K562 (cell line): ENCODE results near the gene RBM19. TPM values are rescaled to one million over a fixed set of nuclear protein-coding genes. Genes with fewer than 3 reads are reported as not detected.

Source experiments
- ATAC-seq: fragments of 200-7000 bp; cut with Tn5 transposase; 3 replicates; pipeline ENCODE4 v1.9.1; 2020; ENCODE audit warnings: moderate library complexity
- BruUV-seq: library from RNA; stranded (reverse); fragments of 400-500 nt; replicated peaks from 2 replicates; lab custom pipeline; 2021; lab: Mats Ljungman, UMichigan
- CTCF ChIA-PET: fragments of 300-600 bp; formaldehyde crosslinking; extraction: SDS; loops from one replicate; lab custom pipeline; 2021; ENCODE audit warnings: low intra/inter-chr PET ratio; lab: Yijun Ruan, JAX
- POLR2A ChIA-PET: fragments of 300-600, 350-650 bp; sonication (Branson Sonifier 250); formaldehyde crosslinking; extraction: SDS; loops from one replicate; lab custom pipeline; 2021; ENCODE audit warnings: antibody characterized with exemption, inconsistent platforms; lab: Yijun Ruan, JAX
- DNase-seq, 4 experiments: peaks; one replicate each; pipeline versions ENCODE4 v3.0.0 to v3.0.0-alpha.2; 2011 to 2018; ENCODE audit warnings: low spot score in 3 of 4, mixed read lengths in 3 of 4; ENCODE audit errors: extremely low read depth in 1 of 4
- FAIRE-seq: peaks from 2 replicates; lab custom pipeline; 2011; peaks lifted over from hg19 to GRCh38; lab: Jason Lieb, UNC
- H2AFZ ChIP-seq: 2 replicates; pipeline ENCODE4 v1.6.0; 2011; ENCODE audit warnings: low read depth, low read length, control low read depth, inconsistent platforms
- H3K27ac ChIP-seq: fragments of 200-600 bp; 3 replicates; pipeline ENCODE4 v1.8.0; 2011; ENCODE audit warnings: low read depth, mild to moderate bottlenecking, control low read depth, inconsistent platforms, low read length, moderate library complexity, mixed read lengths; ENCODE audit errors: extremely low read depth
- H3K27me3 ChIP-seq, 2 experiments: fragments of 300-600 bp in 1 of 2; 2 replicates in 1 of 2; 3 replicates in 1 of 2; pipeline versions ENCODE4 v1.6.0 to v1.8.0; 2011; ENCODE audit warnings: inconsistent platforms in 2 of 2, low read length in 2 of 2, mild to moderate bottlenecking in 1 of 2, mixed read lengths in 1 of 2, moderate library complexity in 1 of 2; ENCODE audit not compliant: control insufficient read depth in 2 of 2, insufficient read depth in 2 of 2
- H3K36me3 ChIP-seq: fragments of 300-600 bp; 3 replicates; pipeline ENCODE4 v1.8.0; 2011; ENCODE audit warnings: mild to moderate bottlenecking, low read length, inconsistent platforms; ENCODE audit not compliant: control insufficient read depth, insufficient read depth
- H3K4me1 ChIP-seq, 2 experiments: fragments of 200-600 bp in 1 of 2; replicated peaks in 1 of 2; 2 replicates in 1 of 2; 3 replicates in 1 of 2; pipeline versions ENCODE4 v1.5.1 to v1.8.0; 2011; ENCODE audit warnings: inconsistent platforms in 2 of 2, low read length in 2 of 2, mild to moderate bottlenecking in 1 of 2, mixed read lengths in 1 of 2, moderate library complexity in 1 of 2; ENCODE audit not compliant: control insufficient read depth in 2 of 2, insufficient read depth in 2 of 2
- H3K4me2 ChIP-seq: 2 replicates; pipeline ENCODE4 v1.6.1; 2011; ENCODE audit warnings: low read length, control low read depth, inconsistent platforms, mixed read lengths; ENCODE audit not compliant: insufficient read depth
- H3K4me3 ChIP-seq: fragments of 200-600 bp; sonication (generic), shearing (Covaris generic); 2 replicates; pipeline ENCODE4 v1.5.1; 2016; ENCODE audit warnings: control low read depth, inconsistent platforms
- H3K79me2 ChIP-seq: fragments of 200-600 bp; 3 replicates; pipeline ENCODE4 v1.8.0; 2011; ENCODE audit warnings: low read length, inconsistent platforms; ENCODE audit not compliant: control insufficient read depth, insufficient read depth
- H3K9ac ChIP-seq, 2 experiments: 2 replicates each; pipeline versions ENCODE4 v1.6.0 to v1.6.1; 2011; ENCODE audit warnings: low read depth in 2 of 2, low read length in 2 of 2, control low read depth in 1 of 2, inconsistent platforms in 1 of 2, mild to moderate bottlenecking in 1 of 2, mixed read lengths in 1 of 2; ENCODE audit not compliant: insufficient read depth in 1 of 2
- H3K9me1 ChIP-seq: one replicate; pipeline ENCODE4 v1.6.0; 2011; ENCODE audit warnings: inconsistent platforms, mild to moderate bottlenecking, low read length, moderate library complexity; ENCODE audit not compliant: control insufficient read depth, insufficient read depth
- H3K9me3 ChIP-seq: replicated peaks from 2 replicates; pipeline ENCODE4 v1.5.1; 2011; ENCODE audit warnings: low read depth, low read length, inconsistent platforms; ENCODE audit not compliant: control insufficient read depth, insufficient read depth
- H4K20me1 ChIP-seq: replicated peaks from 2 replicates; pipeline ENCODE4 v1.6.1; 2011; ENCODE audit warnings: low read length, inconsistent platforms, mixed read lengths; ENCODE audit not compliant: control insufficient read depth, insufficient read depth
- CBFA2T2 ChIP-seq: fragments of 450-650 bp; conservative IDR thresholded peaks from 2 replicates; pipeline ENCODE4 v1.6.1; 2017; ENCODE audit warnings: mild to moderate bottlenecking
- CC2D1A ChIP-seq: fragments of 450-650 bp; IDR thresholded peaks from 2 replicates; pipeline ENCODE4 v1.6.1; 2017; ENCODE audit warnings: mild to moderate bottlenecking
- HCFC1 ChIP-seq: IDR thresholded peaks from 2 replicates; pipeline ENCODE4 v1.6.1; 2012; ENCODE audit warnings: low read depth, low read length, improper control_type of control experiment
- MEF2D ChIP-seq: conservative IDR thresholded peaks from 2 replicates; pipeline ENCODE4 v1.6.1; 2016; ENCODE audit warnings: low read depth, missing genetic modification characterization, missing compliant biosample characterization
- NR1H2 ChIP-seq: sonication (generic); formaldehyde crosslinking; IDR thresholded peaks from 2 replicates; pipeline ENCODE4 v1.4.0; 2020; ENCODE audit warnings: mild to moderate bottlenecking, missing genetic modification reagents
- USF2 ChIP-seq: sonication (generic); formaldehyde crosslinking; IDR thresholded peaks from 2 replicates; pipeline ENCODE4 v1.5.0; 2020; ENCODE audit warnings: missing genetic modification reagents
- XRCC5 ChIP-seq: fragments of 200-400 bp; formaldehyde crosslinking; IDR thresholded peaks from 2 replicates; pipeline ENCODE4 v1.6.1; 2017; ENCODE audit warnings: low read depth, mild to moderate bottlenecking, low read length
- ZBTB1 ChIP-seq: sonication (generic); formaldehyde crosslinking; IDR thresholded peaks from 2 replicates; pipeline ENCODE4 v1.8.1; 2023; ENCODE audit warnings: missing genetic modification reagents, low read depth, mild to moderate bottlenecking, borderline replicate concordance
- ZNF280A ChIP-seq: fragments of 450-650 bp; IDR thresholded peaks from 2 replicates; pipeline ENCODE4 v1.6.1; 2018; ENCODE audit warnings: mild to moderate bottlenecking, low read depth; ENCODE audit not compliant: partially characterized antibody
- ZNF3 ChIP-seq: fragments of 250-450 bp; sonication (Bioruptor Pico); IDR thresholded peaks from 2 replicates; pipeline ENCODE4 v1.5.0; 2021; ENCODE audit warnings: mild to moderate bottlenecking, moderate library complexity
- ZNF408 ChIP-seq: fragments of 250-450 bp; sonication (Bioruptor Pico); IDR thresholded peaks from 2 replicates; pipeline ENCODE4 v1.4.0; 2020; ENCODE audit warnings: low read depth, mild to moderate bottlenecking, moderate library complexity
- WGBS: fragments of 100-300 bp; shearing (Covaris generic); methylation state at CpG from one replicate; pipeline ENCODE4 v1.1.6; 2016; ENCODE audit warnings: low coverage, mixed read lengths; ENCODE audit not compliant: insufficient coverage; ENCODE audit errors: missing lambda C conversion rate; 5-methylcytosine and 5-hydroxymethylcytosine counted together
- in situ Hi-C: fragments of 300-500 bp; cut with MboI; formaldehyde crosslinking; loops from 4 replicates; pipeline ENCODE4 v1.15.0; 2018; ENCODE audit warnings: inconsistent platforms, mixed read lengths
- intact Hi-C: fragments of 100-400 bp; cut with micrococcal nuclease; formaldehyde crosslinking; loops from 2 replicates; pipeline ENCODE4 v1.14.2; 2022
- polyA plus RNA-seq, 8 experiments: library from polyadenylated mRNA; depleted of rRNA in 4 of 8; stranded (reverse) in 5 of 8; unstranded in 3 of 8; fragments of >200 nt; fragmentation: Nextera tagmentation in 2 of 8; fragmentation: Illumina TruSeq in 1 of 8; extraction: Ambion mirVana in 2 of 8; extraction: Trizol in 1 of 8; gene quantifications; 2 replicates each; pipeline versions ENCODE4 v1.2.1 to v1.2.3, GENCODE V29; 2011 to 2014; ENCODE audit warnings: inconsistent platforms in 1 of 8, missing spikeins in 1 of 8
- total RNA-seq, 7 experiments: library from RNA; depleted of rRNA in 6 of 7; stranded (reverse); fragments of >200 nt in 6 of 7; fragmentation: Illumina TruSeq in 2 of 7; extraction: Trizol in 2 of 7; gene quantifications; 2 replicates each; pipeline versions ENCODE4 v1.2.1 to v1.2.3, GENCODE V29; 2011 to 2021; ENCODE audit warnings: low replicate concordance in 1 of 7

Gene RBM19
- total and polyA plus RNA-seq, 9 of the 15 experiments (the other 6 are each of a cell fraction or from before 2014, with no cell fraction given): 16.0 to 58.4 (median 37.9) TPM

- ChIA-PET CTCF (no interaction called here), POLR2A (interaction anchor here (0.7 kb wide), 1 partner anchor 12 kb away, joined by 3 read pairs; no protein-coding TSS in a partner anchor)
- Histone ChIP-seq H3K9me3 (no peaks in the 10 kb centered on the region), H4K20me1 (0 out of 2 replicates have a peak, but pooled peaks cover 7% of the 10 kb centered on the region), H3K9ac (no peak overlapping the region), H3K4me1 (peaks cover 0 to 15% of the 10 kb centered on the region in 2 experiments; a peak in 2 of 5 replicates), H3K27me3 (no peaks in the 10 kb centered on the region), H3K27ac (no peak overlapping the region), H3K4me2 (no peak overlapping the region), H3K36me3 (peaks cover 8% of the 10 kb centered on the region; the same call in 1 of the 3 replicates), H3K9me1 (no peaks in the 10 kb centered on the region), H2AFZ (no peak overlapping the region), H3K79me2 (no peaks in the 10 kb centered on the region), H3K4me3 (no peak overlapping the region)
- TF ChIP-seq CBFA2T2 (no peak), ZNF408 (CRISPR knock-in tag) (no peak), ZNF3 (CRISPR knock-in tag) (no peak), CC2D1A (no peak), XRCC5 (no peak), USF2 (CRISPR knock-in tag) (no peak), NR1H2 (CRISPR knock-in tag) (no peak), ZNF280A (no peak), HCFC1 (no peak), ZBTB1 (CRISPR knock-in tag) (no peak), MEF2D (tag) (no peak)
- no peak for ATAC-seq
- BruUV-seq: no TSS peak
- intact Hi-C loops (no loop called here), in situ Hi-C loops (no loop called here)
- WGBS: 84% methylated on average over 13 of the region's 22 CpGs
- no peak for FAIRE-seq
- DNase-seq: peak in 1 of 4 experiments; percentile 29
Observed at GRCh38 chr12:113826805-113827538, 139.2 kb downstream of the RBM19 start.
